ENCODE measurements around the gene TMEM52. TPM values are rescaled to one million over a fixed set of nuclear protein-coding genes. Genes with fewer than 3 reads are reported as not detected.

The TMEM52 gene
- total RNA-seq, 4 donors from 2014 or later = 0.40 to 3.1 (median 1.8) TPM

- Histone ChIP-seq H3K36me3 (no peaks in the 10 kb centered on the region), H3K9me3 (no peaks in the 10 kb centered on the region), H3K4me1 (no peaks in the 10 kb centered on the region), H3K27me3 (peaks cover 11% of the 10 kb centered on the region), H3K27ac (no peak overlapping the region), H3K4me3 (no peak overlapping the region)
- 78 to 90% methylated on average over 2 to 10 of the region's 38 CpGs for WGBS, 2 donors (ENCODE audit: low coverage in 1 of 2)
- ATAC-seq = no peak
- TF ChIP-seq EP300 (IDR thresholded peaks at IDR 0.05) (no peak), POLR2A (IDR thresholded peaks at IDR 0.05) (no peak), POLR2AphosphoS5 (IDR thresholded peaks at IDR 0.05) (no peak), CTCF (IDR thresholded peaks at IDR 0.05) (no peak)
Observed at GRCh38 chr1:1929639-1930545, 10.8 kb upstream of the TMEM52 start.

GRCh38 chr1:1929102-1929638 lies 10.1 kb upstream of the TMEM52 start:
- TF ChIP-seq POLR2A (IDR thresholded peaks at IDR 0.05) = no peak
- TF ChIP-seq EP300 (IDR thresholded peaks at IDR 0.05) = no peak
- TF ChIP-seq CTCF (IDR thresholded peaks at IDR 0.05) = no peak
- no peak for TF ChIP-seq POLR2AphosphoS5 (IDR thresholded peaks at IDR 0.05)
- 70 to 79% methylated on average over 2 to 5 of the region's 10 CpGs for WGBS, 2 donors (ENCODE audit: low coverage in 1 of 2)
- H3K4me1 ChIP-seq = no peaks in the 10 kb centered on the region
- peaks cover 11% of the 10 kb centered on the region for H3K27me3 ChIP-seq
- H3K27ac ChIP-seq = no peak overlapping the region
- no peak for ATAC-seq
- H3K36me3 ChIP-seq = no peaks in the 10 kb centered on the region
- no peaks in the 10 kb centered on the region for H3K9me3 ChIP-seq
- no peak overlapping the region for H3K4me3 ChIP-seq

GRCh38 chr1:1928231-1929101 lies 9.4 kb upstream of the TMEM52 start:
- no peaks in the 10 kb centered on the region for H3K9me3 ChIP-seq
- H3K36me3 ChIP-seq = no peaks in the 10 kb centered on the region
- 10 to 71% methylated on average over 2 to 13 of the region's 34 CpGs for WGBS, 2 donors (ENCODE audit: low coverage in 1 of 2)
- ATAC-seq = no peak
- peaks cover 11% of the 10 kb centered on the region for H3K27me3 ChIP-seq
- no peak overlapping the region for H3K27ac ChIP-seq
- H3K4me1 ChIP-seq = no peaks in the 10 kb centered on the region
- no peak overlapping the region for H3K4me3 ChIP-seq
- no peak for TF ChIP-seq POLR2A (IDR thresholded peaks at IDR 0.05)
- TF ChIP-seq EP300 (IDR thresholded peaks at IDR 0.05) = no peak
- no peak for TF ChIP-seq CTCF (IDR thresholded peaks at IDR 0.05)
- no peak for TF ChIP-seq POLR2AphosphoS5 (IDR thresholded peaks at IDR 0.05)

GRCh38 chr1:1927751-1928150 lies 8.7 kb upstream of the TMEM52 start:
- WGBS, 2 donors (ENCODE audit: low coverage in 1 of 2) = 88 to 93% methylated on average over 5 to 7 of the region's 25 CpGs
- no peak for ATAC-seq
- H3K9me3 ChIP-seq = no peaks in the 10 kb centered on the region
- H3K27me3 ChIP-seq = peaks cover 11% of the 10 kb centered on the region
- no peak overlapping the region for H3K27ac ChIP-seq
- H3K4me1 ChIP-seq = no peaks in the 10 kb centered on the region
- no peak for TF ChIP-seq CTCF (IDR thresholded peaks at IDR 0.05)
- no peak for TF ChIP-seq POLR2AphosphoS5 (IDR thresholded peaks at IDR 0.05)
- TF ChIP-seq EP300 (IDR thresholded peaks at IDR 0.05) = no peak
- TF ChIP-seq POLR2A (IDR thresholded peaks at IDR 0.05) = no peak
- H3K36me3 ChIP-seq = no peaks in the 10 kb centered on the region
- H3K4me3 ChIP-seq = no peak overlapping the region

All from gastroesophageal sphincter (tissue), 4 donors.